GM06990 (cell line): Measurements from ENCODE around the gene PKHD1.
A peak's percentile ranks its signal among the peaks of the same experiment; 100 is the strongest.
"Not testable (repeated sequence)": the region's sequence is repeated elsewhere in the genome, so short reads cannot be mapped to it uniquely, and the experiment has no call there.

Experiments used
- DNase-seq: peaks from one replicate; pipeline ENCODE4 v3.0.0-alpha.2; 2011; ENCODE audit not compliant: insufficient read length; ENCODE audit errors: extremely low read depth
- H3K27me3 ChIP-seq: replicated peaks from 2 replicates; pipeline ENCODE4 v1.6.0; 2011; ENCODE audit warnings: low read length; ENCODE audit not compliant: control insufficient read depth, insufficient read depth
- H3K36me3 ChIP-seq: 2 replicates; pipeline ENCODE4 v1.5.1; 2011; ENCODE audit warnings: low read length; ENCODE audit not compliant: control insufficient read depth, insufficient read depth
- H3K4me3 ChIP-seq: replicated peaks from 2 replicates; pipeline ENCODE4 v1.5.1; 2011; ENCODE audit warnings: low read depth, mild to moderate bottlenecking, control low read depth, low read length
- CTCF ChIP-seq: IDR thresholded peaks from 2 replicates; pipeline ENCODE4 v1.5.1; 2011; ENCODE audit warnings: low read length, control low read depth, mild to moderate bottlenecking, inconsistent platforms; ENCODE audit not compliant: insufficient read depth, poor library complexity, severe bottlenecking

Gene PKHD1

GRCh38 chr6:51856508-51856907 lies 230.9 kb downstream of the PKHD1 start:
- no peak for TF ChIP-seq CTCF
- no peaks in the 10 kb centered on the region for H3K27me3 ChIP-seq
- DNase-seq: no peak
- H3K36me3 ChIP-seq: no peaks in the 10 kb centered on the region
- no peak overlapping the region for H3K4me3 ChIP-seq

GRCh38 chr6:51855310-51856082 lies 231.9 kb downstream of the PKHD1 start:
- Histone ChIP-seq H3K36me3 (no peaks in the 10 kb centered on the region), H3K4me3 (no peak overlapping the region), H3K27me3 (no peaks in the 10 kb centered on the region)
- peak; percentile 33 for DNase-seq
- TF ChIP-seq CTCF: peak; percentile 58

GRCh38 chr6:51854876-51855275 lies 232.5 kb downstream of the PKHD1 start:
- DNase-seq: no peak
- H3K4me3 ChIP-seq: no peak overlapping the region
- no peaks in the 10 kb centered on the region for H3K27me3 ChIP-seq
- no peaks in the 10 kb centered on the region for H3K36me3 ChIP-seq
- no peak for TF ChIP-seq CTCF

- Histone ChIP-seq H3K36me3 (no peaks in the 10 kb centered on the region), H3K27me3 (no peaks in the 10 kb centered on the region), H3K4me3 (no peak overlapping the region)
- no peak for TF ChIP-seq CTCF
- no peak for DNase-seq
Measured at GRCh38 chr6:51854347-51854746, 233.1 kb downstream of the PKHD1 start.

GRCh38 chr6:51853109-51853508 lies 234.3 kb downstream of the PKHD1 start:
- not testable (repeated sequence) for H3K27me3 ChIP-seq, DNase-seq, H3K36me3 ChIP-seq, H3K4me3 ChIP-seq

GRCh38 chr6:51846531-51846930 lies 240.9 kb downstream of the PKHD1 start:
- DNase-seq: no peak
- Histone ChIP-seq H3K27me3 (no peaks in the 10 kb centered on the region), H3K36me3 (no peaks in the 10 kb centered on the region), H3K4me3 (no peak overlapping the region)
- no peak for TF ChIP-seq CTCF
